Brain microvascular endothelial cell (primary cell): ENCODE data around the gene SNED1.

ENCODE experiments used
- DNase-seq: peaks from one replicate; pipeline ENCODE4 v3.0.0-alpha.2; 2020
- H3K27ac ChIP-seq: fragments of 250-450 bp; sonication (Bioruptor Pico); 2 replicates; pipeline ENCODE4 v1.5.1; 2020; ENCODE audit warnings: mild to moderate bottlenecking, moderate library complexity
- H3K27me3 ChIP-seq: fragments of 250-450 bp; sonication (Bioruptor Pico); replicated peaks from 2 replicates; pipeline ENCODE4 v1.5.1; 2020; ENCODE audit warnings: mild to moderate bottlenecking
- H3K36me3 ChIP-seq: fragments of 250-450 bp; sonication (Bioruptor Pico); replicated peaks from 2 replicates; pipeline ENCODE4 v1.5.1; 2020; ENCODE audit warnings: mild to moderate bottlenecking
- H3K4me3 ChIP-seq: 2 replicates; pipeline ENCODE4 v1.5.1; 2011; ENCODE audit warnings: low read depth, mild to moderate bottlenecking, control low read depth, low read length, moderate library complexity
- CTCF ChIP-seq: IDR thresholded peaks from 2 replicates; pipeline ENCODE4 v1.5.1; 2011; ENCODE audit warnings: low read depth, mild to moderate bottlenecking, moderate library complexity, low read length, control low read depth, inconsistent platforms; ENCODE audit errors: missing control alignments
- in situ Hi-C: cut with HindIII; loops from 2 replicates; pipeline ENCODE4 v1.10.0; 2017; ENCODE audit warnings: low sequenced_read_pairs, low pct_ligation_motif_present

SNED1 gene

GRCh38 chr2:241118737-241119505 lies 120.5 kb downstream of the SNED1 start:
- Histone ChIP-seq H3K27me3 (no peaks in the 10 kb centered on the region), H3K27ac (no peak overlapping the region), H3K4me3 (no peak overlapping the region), H3K36me3 (no peaks in the 10 kb centered on the region)
- no peak for DNase-seq
- in situ Hi-C loops = no loop called here
- no peak for TF ChIP-seq CTCF

- Histone ChIP-seq H3K36me3 (no peaks in the 10 kb centered on the region), H3K27ac (no peak overlapping the region), H3K4me3 (no peak overlapping the region), H3K27me3 (no peaks in the 10 kb centered on the region)
- in situ Hi-C loops = no loop called here
- TF ChIP-seq CTCF = no peak
- DNase-seq = no peak
These were observed 122.0 kb downstream of the SNED1 start for GRCh38 chr2:241120440-241120839.

- Histone ChIP-seq H3K27me3 (no peaks in the 10 kb centered on the region), H3K4me3 (no peak overlapping the region), H3K36me3 (no peaks in the 10 kb centered on the region), H3K27ac (no peak overlapping the region)
- in situ Hi-C loops = no loop called here
- no peak for TF ChIP-seq CTCF
- DNase-seq = no peak
These were observed 122.6 kb downstream of the SNED1 start for GRCh38 chr2:241121008-241121407.

- Histone ChIP-seq H3K36me3 (no peaks in the 10 kb centered on the region), H3K27ac (no peak overlapping the region), H3K27me3 (no peaks in the 10 kb centered on the region), H3K4me3 (no peak overlapping the region)
- no peak for TF ChIP-seq CTCF
- in situ Hi-C loops = no loop called here
- no peak for DNase-seq
These were observed 124.1 kb downstream of the SNED1 start for GRCh38 chr2:241122376-241123002.

- H3K36me3 ChIP-seq = no peaks in the 10 kb centered on the region
- DNase-seq = no peak
- TF ChIP-seq CTCF = no peak
- in situ Hi-C loops = no loop called here
- H3K4me3 ChIP-seq = no peak overlapping the region
- no peak overlapping the region for H3K27ac ChIP-seq
- H3K27me3 ChIP-seq = no peaks in the 10 kb centered on the region
These were observed 125.6 kb downstream of the SNED1 start for GRCh38 chr2:241123816-241124536.
